IMR-90 (cell line): ENCODE results near the gene HDAC2. TPM values are rescaled to one million over a fixed set of nuclear protein-coding genes. Genes with fewer than 3 reads are reported as not detected.

Experiments used
- ATAC-seq: fragments of 200-7000 bp; cut with Tn5 transposase; 2 replicates; pipeline ENCODE4 v1.9.1; 2020; ENCODE audit warnings: low read depth, mild to moderate bottlenecking, moderate library complexity
- BruUV-seq: library from RNA; stranded (reverse); fragments of 400-500 nt; replicated peaks from 2 replicates; lab custom pipeline; 2021; lab: Mats Ljungman, UMichigan
- CTCF ChIA-PET: fragments of 300-600 bp; formaldehyde crosslinking; extraction: SDS; loops from one replicate; lab custom pipeline; 2021; ENCODE audit warnings: antibody characterized with exemption; lab: Yijun Ruan, JAX
- POLR2A ChIA-PET: fragments of 300-600 bp; sonication (Branson Sonifier 250); formaldehyde crosslinking; loops from one replicate; lab custom pipeline; 2022; ENCODE audit warnings: antibody characterized with exemption; ENCODE audit not compliant: unreplicated experiment; lab: Charles Lee
- DNase-seq: peaks from one replicate; pipeline ENCODE4 v3.0.0; 2013
- H2AFZ ChIP-seq: replicated peaks from 2 replicates; pipeline ENCODE3; 2013; ENCODE audit warnings: low read length, mild to moderate bottlenecking; ENCODE audit not compliant: poor library complexity
- H2AK5ac ChIP-seq: 2 replicates; pipeline ENCODE4 v1.6.1; 2013; ENCODE audit warnings: low read depth, low read length, inconsistent platforms
- H2AK9ac ChIP-seq: replicated peaks from 2 replicates; pipeline ENCODE3; 2013; ENCODE audit warnings: mild to moderate bottlenecking, low read depth, low read length, moderate library complexity; ENCODE audit not compliant: poor library complexity
- H2BK120ac ChIP-seq: 2 replicates; pipeline ENCODE4 v1.6.1; 2013; ENCODE audit warnings: low read depth, low read length, inconsistent platforms
- H2BK15ac ChIP-seq: 3 replicates; pipeline ENCODE4 v1.6.1; 2013; ENCODE audit warnings: low read depth, low read length, inconsistent platforms
- H2BK20ac ChIP-seq: 2 replicates; pipeline ENCODE4 v1.6.1; 2013; ENCODE audit warnings: low read depth, mild to moderate bottlenecking, inconsistent platforms, low read length, moderate library complexity
- H2BK5ac ChIP-seq: 2 replicates; pipeline ENCODE4 v1.6.1; 2013; ENCODE audit warnings: mild to moderate bottlenecking, low read depth, low read length, inconsistent platforms; ENCODE audit not compliant: poor library complexity, severe bottlenecking
- H3K14ac ChIP-seq: replicated peaks from 2 replicates; pipeline ENCODE4 v1.6.1; 2013; ENCODE audit warnings: low read depth, low read length, inconsistent platforms
- H3K18ac ChIP-seq: 2 replicates; pipeline ENCODE4 v1.6.1; 2013; ENCODE audit warnings: low read depth, low read length, control low read depth
- H3K23ac ChIP-seq: 2 replicates; pipeline ENCODE4 v1.6.1; 2013; ENCODE audit warnings: low read depth, low read length, inconsistent platforms
- H3K27ac ChIP-seq: 2 replicates; pipeline ENCODE4 v1.5.1; 2013; ENCODE audit warnings: mild to moderate bottlenecking, control low read depth, low read length; ENCODE audit not compliant: insufficient read depth
- H3K27me3 ChIP-seq: 2 replicates; pipeline ENCODE4 v1.6.1; 2013; ENCODE audit warnings: low read length; ENCODE audit not compliant: control insufficient read depth, insufficient read depth
- H3K36me3 ChIP-seq: 2 replicates; pipeline ENCODE4 v1.6.1; 2013; ENCODE audit warnings: low read length, mixed read lengths; ENCODE audit not compliant: control insufficient read depth, insufficient read depth
- H3K4ac ChIP-seq: 2 replicates; pipeline ENCODE4 v1.6.1; 2013; ENCODE audit warnings: low read depth, low read length, inconsistent platforms
- H3K4me1 ChIP-seq: 2 replicates; pipeline ENCODE4 v1.6.1; 2013; ENCODE audit warnings: low read length, mixed read lengths; ENCODE audit not compliant: control insufficient read depth, insufficient read depth
- H3K4me2 ChIP-seq: 2 replicates; pipeline ENCODE4 v1.6.1; 2013; ENCODE audit warnings: low read depth, mild to moderate bottlenecking, control low read depth, low read length, moderate library complexity
- H3K4me3 ChIP-seq: 2 replicates; pipeline ENCODE4 v1.5.1; 2013; ENCODE audit warnings: low read depth, mild to moderate bottlenecking, control low read depth, low read length, moderate library complexity; ENCODE audit not compliant: insufficient read depth
- H3K56ac ChIP-seq: 2 replicates; pipeline ENCODE4 v1.6.1; 2013; ENCODE audit warnings: low read length, inconsistent platforms; ENCODE audit not compliant: insufficient read depth; ENCODE audit errors: extremely low read depth
- H3K79me1 ChIP-seq, 2 experiments: 2 replicates each; pipeline ENCODE4 v1.6.1; 2013; ENCODE audit warnings: low read length in 2 of 2, inconsistent platforms in 1 of 2, low read depth in 1 of 2
- H3K9ac ChIP-seq: 2 replicates; pipeline ENCODE4 v1.6.1; 2013; ENCODE audit warnings: low read depth, low read length, control low read depth
- H3K9me1 ChIP-seq: 2 replicates; pipeline ENCODE4 v1.6.1; 2013; ENCODE audit warnings: low read length, inconsistent platforms; ENCODE audit not compliant: insufficient read depth
- H3K9me3 ChIP-seq: 2 replicates; pipeline ENCODE4 v1.6.1; 2013; ENCODE audit warnings: low read length; ENCODE audit not compliant: control insufficient read depth, insufficient read depth
- H4K20me1 ChIP-seq: 2 replicates; pipeline ENCODE4 v1.6.1; 2013; ENCODE audit warnings: low read length, inconsistent platforms; ENCODE audit not compliant: insufficient read depth
- H4K5ac ChIP-seq: 2 replicates; pipeline ENCODE4 v1.6.1; 2013; ENCODE audit warnings: mild to moderate bottlenecking, low read depth, low read length, control low read depth
- H4K8ac ChIP-seq, 2 experiments: 2 replicates each; pipeline ENCODE4 v1.6.1; 2013; ENCODE audit warnings: low read depth in 2 of 2, low read length in 2 of 2, control low read depth in 1 of 2, inconsistent platforms in 1 of 2
- H4K91ac ChIP-seq: 2 replicates; pipeline ENCODE4 v1.6.1; 2013; ENCODE audit warnings: low read depth, low read length, inconsistent platforms; ENCODE audit not compliant: insufficient read depth
- BHLHE40 ChIP-seq: fragments of 150-350 bp; IDR thresholded peaks from 2 replicates; pipeline ENCODE4 v1.6.1; 2016; ENCODE audit warnings: mild to moderate bottlenecking, low read depth, low read length
- MAFK ChIP-seq: IDR thresholded peaks from 2 replicates; pipeline ENCODE4 v1.6.1; 2012; ENCODE audit warnings: low read depth, low read length, improper control_type of control experiment
- MXI1 ChIP-seq: IDR thresholded peaks from 2 replicates; pipeline ENCODE4 v1.6.1; 2012; ENCODE audit warnings: low read depth, mild to moderate bottlenecking, low read length, moderate library complexity, borderline replicate concordance
- NFE2L2 ChIP-seq: fragments of 150-350 bp; IDR thresholded peaks from 2 replicates; pipeline ENCODE4 v1.6.1; 2016; ENCODE audit warnings: low read depth, mild to moderate bottlenecking, low read length
- WGBS, 2 experiments: methylation state at CpG; one replicate each; pipeline versions ENCODE4 v1.1.5 to v1.1.7; 2013; ENCODE audit warnings: missing lambda C conversion rate in 2 of 2; ENCODE audit not compliant: insufficient read length in 1 of 2; ENCODE audit errors: extremely low coverage in 2 of 2; 5-methylcytosine and 5-hydroxymethylcytosine counted together
- dilution Hi-C: fragments of 300-500 bp; cut with HindIII; formaldehyde crosslinking; loops from one replicate; pipeline ENCODE4 v1.14.3; 2018; ENCODE audit warnings: low sequenced_read_pairs; ENCODE audit not compliant: unreplicated experiment
- in situ Hi-C: fragments of 300-500 bp; cut with MboI; formaldehyde crosslinking; loops from 3 replicates; pipeline ENCODE4 v1.14.3; 2019; ENCODE audit warnings: low sequenced_read_pairs, inconsistent platforms, mixed read lengths
- intact Hi-C: fragments of 100-400 bp; cut with micrococcal nuclease; formaldehyde crosslinking; loops from 2 replicates; pipeline ENCODE4 v1.10.0; 2022
- polyA plus RNA-seq, 3 experiments: library from polyadenylated mRNA; depleted of rRNA; stranded (reverse); fragments of >200 nt; gene quantifications; 2 replicates each; pipeline ENCODE4 v1.2.3, GENCODE V29; 2012; ENCODE audit warnings: low replicate concordance in 1 of 3
- total RNA-seq: library from RNA; depleted of rRNA; stranded (reverse); fragments of >200 nt; gene quantifications from 2 replicates; pipeline ENCODE4 v1.2.3, GENCODE V29; 2012
- TF ChIP-seq, protein P1 (sequence below): fragments of 150-350 bp; IDR thresholded peaks from 2 replicates; pipeline ENCODE4 v1.6.1; 2017; ENCODE audit warnings: mild to moderate bottlenecking, antibody characterized with exemption, low read length, low read depth

The HDAC2 gene
- total and polyA plus RNA-seq, 2 of the 4 experiments (the other 2 are of a cell fraction): 72.6 to 122 TPM

DNA sequence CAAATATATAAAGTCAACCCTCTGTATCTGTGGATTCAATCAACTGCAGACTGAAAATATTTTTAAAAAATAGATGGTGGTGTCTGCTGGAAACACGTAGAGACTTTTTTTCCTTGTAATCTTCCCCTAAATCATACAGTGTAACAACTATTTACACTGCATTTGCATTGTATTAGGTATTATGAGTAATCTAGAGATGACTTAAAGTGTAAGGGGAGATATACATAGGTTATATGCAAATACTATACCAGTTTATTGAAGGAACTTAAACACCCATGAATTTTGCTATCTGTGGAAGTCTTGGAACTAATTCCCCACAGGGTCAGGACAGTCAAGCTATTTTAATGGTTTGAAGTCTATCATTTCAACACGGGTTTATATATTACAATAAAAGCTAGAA is 10.2 kb downstream of the HDAC2 start:
- H2AK5ac ChIP-seq: no peak overlapping the region
- H2BK15ac ChIP-seq: no peak overlapping the region
- H3K4me3 ChIP-seq: no peak overlapping the region
- H2BK120ac ChIP-seq: no peak overlapping the region
- no peak overlapping the region for H3K23ac ChIP-seq
- no peak overlapping the region for H4K91ac ChIP-seq
- H3K4ac ChIP-seq: no peak overlapping the region
- H3K27me3 ChIP-seq: no peaks in the 10 kb centered on the region
- H3K14ac ChIP-seq: no peak overlapping the region
- dilution Hi-C loops: no loop called here
- H2AK9ac ChIP-seq: no peak overlapping the region
- TF ChIP-seq, protein P1, sequence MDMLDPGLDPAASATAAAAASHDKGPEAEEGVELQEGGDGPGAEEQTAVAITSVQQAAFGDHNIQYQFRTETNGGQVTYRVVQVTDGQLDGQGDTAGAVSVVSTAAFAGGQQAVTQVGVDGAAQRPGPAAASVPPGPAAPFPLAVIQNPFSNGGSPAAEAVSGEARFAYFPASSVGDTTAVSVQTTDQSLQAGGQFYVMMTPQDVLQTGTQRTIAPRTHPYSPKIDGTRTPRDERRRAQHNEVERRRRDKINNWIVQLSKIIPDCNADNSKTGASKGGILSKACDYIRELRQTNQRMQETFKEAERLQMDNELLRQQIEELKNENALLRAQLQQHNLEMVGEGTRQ: no peak
- TF ChIP-seq NFE2L2 (no peak), MAFK (no peak), BHLHE40 (no peak), MXI1 (no peak)
- no peaks in the 10 kb centered on the region for H3K9me1 ChIP-seq
- no CpG with 5 or more reads among the region's 2 CpGs for WGBS, 2 experiments
- no peak overlapping the region for H4K5ac ChIP-seq
- no peaks in the 10 kb centered on the region for H3K9me3 ChIP-seq
- no peak for DNase-seq
- no peak overlapping the region for H2BK20ac ChIP-seq
- peaks cover 3% of the 10 kb centered on the region for H3K36me3 ChIP-seq
- H4K20me1 ChIP-seq: peaks cover 49% of the 10 kb centered on the region
- BruUV-seq: no TSS peak
- no peak overlapping the region for H2BK5ac ChIP-seq
- H3K4me2 ChIP-seq: no peak overlapping the region
- H3K18ac ChIP-seq: no peak overlapping the region
- ChIA-PET CTCF (no interaction called here), POLR2A (no interaction called here)
- in situ Hi-C loops: no loop called here
- H3K79me1 ChIP-seq: peaks cover 3 to 22% of the 10 kb centered on the region in 2 experiments; a peak in 3 of 4 replicates
- no peak overlapping the region for H4K8ac ChIP-seq
- no peak for ATAC-seq
- no peak overlapping the region for H3K56ac ChIP-seq
- no peaks in the 10 kb centered on the region for H3K4me1 ChIP-seq
- no peak overlapping the region for H3K9ac ChIP-seq
- H2AFZ ChIP-seq: no peak overlapping the region
- H3K27ac ChIP-seq: no peak overlapping the region
- intact Hi-C loops: no loop called here
